CD1c-positive myeloid dendritic cell (primary cell): ENCODE results near the gene LACC1.

ENCODE experiments used
- DNase-seq: peaks from one replicate; pipeline ENCODE4 v3.0.0-alpha.2; 2016; ENCODE audit errors: extremely low spot score

Gene LACC1

GRCh38 chr13:43883631-43884030 is 3.9 kb downstream of the LACC1 start:
- no peak for DNase-seq

- no peak for DNase-seq
Observed at GRCh38 chr13:43884222-43884621, 4.5 kb downstream of the LACC1 start.

- no peak for DNase-seq
Observed at GRCh38 chr13:43894438-43894837, 14.7 kb downstream of the LACC1 start.

- DNase-seq = no peak
Observed at GRCh38 chr13:43895940-43896339, 16.2 kb downstream of the LACC1 start.

GRCh38 chr13:43905435-43906031 is 25.8 kb downstream of the LACC1 start:
- DNase-seq = peak; percentile 79

- DNase-seq = peak; percentile 64
Observed at GRCh38 chr13:43908156-43909126, 28.7 kb downstream of the LACC1 start.

GRCh38 chr13:43910856-43911255 is 31.2 kb downstream of the LACC1 start:
- no peak for DNase-seq

GRCh38 chr13:43911278-43911677 is 31.6 kb downstream of the LACC1 start:
- no peak for DNase-seq

GRCh38 chr13:43911871-43912270 is 32.2 kb downstream of the LACC1 start:
- DNase-seq = no peak

GRCh38 chr13:43915451-43915850 is 35.7 kb downstream of the LACC1 start:
- no peak for DNase-seq

- DNase-seq = no peak
Observed at GRCh38 chr13:43916828-43917227, 37.1 kb downstream of the LACC1 start.

GRCh38 chr13:43918636-43919035 is 38.9 kb downstream of the LACC1 start:
- no peak for DNase-seq

- no peak for DNase-seq
Observed at GRCh38 chr13:43920965-43921674, 41.4 kb downstream of the LACC1 start.

GRCh38 chr13:43924549-43925245 is 45.0 kb downstream of the LACC1 start:
- DNase-seq = peak; percentile 85

GRCh38 chr13:43929947-43930346 is 50.2 kb downstream of the LACC1 start:
- no peak for DNase-seq

- peak; percentile 69 for DNase-seq
Observed at GRCh38 chr13:43933378-43933777, 53.7 kb downstream of the LACC1 start.

GRCh38 chr13:43934273-43934672 is 54.6 kb downstream of the LACC1 start:
- no peak for DNase-seq

GRCh38 chr13:43935878-43936277 is 56.2 kb downstream of the LACC1 start:
- DNase-seq = no peak

- no peak for DNase-seq
Observed at GRCh38 chr13:43936647-43937046, 56.9 kb downstream of the LACC1 start.

- no peak for DNase-seq
Observed at GRCh38 chr13:43937839-43938238, 58.1 kb downstream of the LACC1 start.

GRCh38 chr13:43938449-43938848 is 58.7 kb downstream of the LACC1 start:
- no peak for DNase-seq

- no peak for DNase-seq
Observed at GRCh38 chr13:43939086-43939485, 59.4 kb downstream of the LACC1 start.
